GM18951 (cell line): Measurements from ENCODE around the gene PCDH9.
"Not testable (repeated sequence)": the region's sequence is repeated elsewhere in the genome, so short reads cannot be mapped to it uniquely, and the experiment has no call there.

Experiments
- POLR2A ChIP-seq: IDR thresholded peaks from 4 replicates; pipeline ENCODE4 v1.6.1; 2011; ENCODE audit warnings: mild to moderate bottlenecking; ENCODE audit not compliant: insufficient read length, insufficient read depth; ENCODE audit errors: extremely low read depth
- in situ Hi-C: fragments of 300-500 bp; cut with MboI; formaldehyde crosslinking; loops from one replicate; pipeline ENCODE4 v1.12.0; 2022; ENCODE audit warnings: low sequenced_read_pairs, mixed read lengths, inconsistent platforms; ENCODE audit not compliant: unreplicated experiment

PCDH9 gene

GRCh38 chr13:66655847-66656454, 574.2 kb downstream of the PCDH9 start:
- in situ Hi-C loops, result no loop called here

GRCh38 chr13:66644855-66645460, 585.2 kb downstream of the PCDH9 start:
- no peak for TF ChIP-seq POLR2A
- in situ Hi-C loops, result no loop called here

More at GRCh38 chr13:66655847-66656454, 574.2 kb downstream of the PCDH9 start:
- TF ChIP-seq POLR2A, result no peak

GRCh38 chr13:66640231-66640630, 589.9 kb downstream of the PCDH9 start:
- TF ChIP-seq POLR2A, result no peak
- in situ Hi-C loops, result no loop called here

GRCh38 chr13:66639044-66639443, 591.1 kb downstream of the PCDH9 start:
- TF ChIP-seq POLR2A, result no peak
- in situ Hi-C loops, result no loop called here

- in situ Hi-C loops, result no loop called here
- no peak for TF ChIP-seq POLR2A
Measured at GRCh38 chr13:66635526-66635925, 594.6 kb downstream of the PCDH9 start.

GRCh38 chr13:66634384-66634783, 595.8 kb downstream of the PCDH9 start:
- in situ Hi-C loops, result no loop called here
- no peak for TF ChIP-seq POLR2A

- in situ Hi-C loops, result no loop called here
- no peak for TF ChIP-seq POLR2A
Measured at GRCh38 chr13:66627512-66627911, 602.6 kb downstream of the PCDH9 start.

GRCh38 chr13:66624302-66624701, 605.8 kb downstream of the PCDH9 start:
- in situ Hi-C loops, result no loop called here
- no peak for TF ChIP-seq POLR2A

- TF ChIP-seq POLR2A, result no peak
- in situ Hi-C loops, result no loop called here
Measured at GRCh38 chr13:66623129-66623820, 606.9 kb downstream of the PCDH9 start.

GRCh38 chr13:66621906-66622447, 608.2 kb downstream of the PCDH9 start:
- in situ Hi-C loops, result not testable (repeated sequence)

GRCh38 chr13:66618702-66619101, 611.4 kb downstream of the PCDH9 start:
- TF ChIP-seq POLR2A, result no peak
- in situ Hi-C loops, result no loop called here

- TF ChIP-seq POLR2A, result no peak
- in situ Hi-C loops, result no loop called here
Measured at GRCh38 chr13:66617786-66618185, 612.4 kb downstream of the PCDH9 start.

- in situ Hi-C loops, result no loop called here
Measured at GRCh38 chr13:66612983-66613382, 617.2 kb downstream of the PCDH9 start.

GRCh38 chr13:66586489-66586888, 643.6 kb downstream of the PCDH9 start:
- TF ChIP-seq POLR2A, result no peak
- in situ Hi-C loops, result no loop called here

More at GRCh38 chr13:66612983-66613382, 617.2 kb downstream of the PCDH9 start:
- TF ChIP-seq POLR2A, result no peak

- TF ChIP-seq POLR2A, result no peak
- in situ Hi-C loops, result no loop called here
Measured at GRCh38 chr13:66585669-66586203, 644.4 kb downstream of the PCDH9 start.
